WTC11 (cell line): ENCODE results near the gene ARL5B.

Experiments
- ATF2 ChIP-seq: sonication (generic); formaldehyde crosslinking; IDR thresholded peaks from 2 replicates; pipeline ENCODE4 v1.8.1; 2022; ENCODE audit warnings: low read depth, missing genetic modification reagents, borderline replicate concordance
- CTCF ChIP-seq: fragments of 200-600 bp; IDR thresholded peaks from 2 replicates; pipeline ENCODE4 v1.8.0; 2022; ENCODE audit warnings: antibody characterized with exemption
- JUN ChIP-seq: sonication (generic); formaldehyde crosslinking; IDR thresholded peaks from 2 replicates; pipeline ENCODE4 v1.8.0; 2023; ENCODE audit warnings: mild to moderate bottlenecking, missing genetic modification reagents
- MAX ChIP-seq: sonication (generic); formaldehyde crosslinking; IDR thresholded peaks from 2 replicates; pipeline ENCODE4 v1.8.0; 2022; ENCODE audit warnings: mild to moderate bottlenecking, missing genetic modification reagents
- NR1H2 ChIP-seq: sonication (generic); formaldehyde crosslinking; IDR thresholded peaks from 2 replicates; pipeline ENCODE4 v1.9.0; 2021; ENCODE audit warnings: mild to moderate bottlenecking, moderate library complexity, missing genetic modification reagents
- NR3C1 ChIP-seq: sonication (generic); formaldehyde crosslinking; conservative IDR thresholded peaks from 2 replicates; pipeline ENCODE4 v1.8.1; 2023; ENCODE audit warnings: low read depth, mild to moderate bottlenecking, missing genetic modification reagents
- SMAD3 ChIP-seq: sonication (generic); formaldehyde crosslinking; IDR thresholded peaks from 2 replicates; pipeline ENCODE4 v1.8.0; 2022; ENCODE audit warnings: missing genetic modification reagents, mild to moderate bottlenecking, borderline replicate concordance
- SMAD4 ChIP-seq: sonication (generic); formaldehyde crosslinking; IDR thresholded peaks from 2 replicates; pipeline ENCODE4 v1.8.0; 2022; ENCODE audit warnings: mild to moderate bottlenecking, missing genetic modification reagents
- TEAD1 ChIP-seq: sonication (generic); formaldehyde crosslinking; IDR thresholded peaks from 2 replicates; pipeline ENCODE4 v1.8.0; 2022; ENCODE audit warnings: mild to moderate bottlenecking, missing genetic modification reagents
- TEAD4 ChIP-seq: sonication (generic); formaldehyde crosslinking; IDR thresholded peaks from 2 replicates; pipeline ENCODE4 v1.8.0; 2022; ENCODE audit warnings: mild to moderate bottlenecking, missing genetic modification reagents
- ZBTB21 ChIP-seq: sonication (generic); formaldehyde crosslinking; IDR thresholded peaks from 2 replicates; pipeline ENCODE4 v1.8.1; 2023; ENCODE audit warnings: mild to moderate bottlenecking, missing genetic modification reagents, borderline replicate concordance
- ZNF121 ChIP-seq: sonication (generic); formaldehyde crosslinking; IDR thresholded peaks from 2 replicates; pipeline ENCODE4 v1.8.0; 2023; ENCODE audit warnings: missing genetic modification reagents
- ZNF138 ChIP-seq: sonication (generic); formaldehyde crosslinking; conservative IDR thresholded peaks from 2 replicates; pipeline ENCODE4 v1.8.1; 2022; ENCODE audit warnings: mild to moderate bottlenecking, moderate library complexity, missing genetic modification reagents
- ZNF281 ChIP-seq: sonication (generic); formaldehyde crosslinking; IDR thresholded peaks from 2 replicates; pipeline ENCODE4 v1.8.0; 2023; ENCODE audit warnings: mild to moderate bottlenecking, missing genetic modification reagents

DNA sequence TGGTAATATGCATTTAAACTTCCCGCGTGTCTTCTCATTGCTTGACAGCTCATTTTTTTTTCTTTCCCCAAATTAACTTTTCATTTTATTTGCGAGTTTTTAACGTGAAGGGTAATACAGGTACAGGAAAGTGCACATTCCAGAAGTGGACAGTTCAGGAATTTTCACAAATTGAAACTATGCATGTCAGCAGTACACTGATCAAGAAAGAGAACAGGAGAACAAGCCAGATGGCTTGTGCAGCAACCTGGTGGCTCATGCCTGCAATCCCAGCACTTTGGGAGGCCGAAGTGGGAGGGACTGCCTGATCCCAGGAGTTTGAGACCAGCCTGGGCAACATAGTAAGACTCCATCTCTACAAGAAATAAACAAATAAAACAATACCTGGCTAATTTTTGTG is 28.5 kb downstream of the ARL5B start:
- TF ChIP-seq TEAD1 (CRISPR knock-in tag) (no peak), NR1H2 (CRISPR knock-in tag) (no peak), JUN (CRISPR knock-in tag) (no peak), ZNF138 (CRISPR knock-in tag) (no peak), CTCF (no peak), NR3C1 (CRISPR knock-in tag) (no peak), MAX (no peak), ZBTB21 (CRISPR knock-in tag) (no peak), SMAD3 (CRISPR knock-in tag) (no peak), TEAD4 (CRISPR knock-in tag) (no peak), ATF2 (no peak), ZNF281 (CRISPR knock-in tag) (no peak), SMAD4 (CRISPR knock-in tag) (no peak), ZNF121 (CRISPR knock-in tag) (no peak)
